DMS79 (cell line): Measurements from ENCODE around the gene MYO1D.

Experiments
- DNase-seq: peaks from one replicate; lab custom pipeline; 2025; lab: John Stamatoyannopoulos, UW

Gene MYO1D

GRCh38 chr17:32819035-32819434 is 57.9 kb downstream of the MYO1D start:
- no peak for DNase-seq

- DNase-seq: no peak
These were observed 61.5 kb downstream of the MYO1D start for GRCh38 chr17:32815460-32815859.

GRCh38 chr17:32814836-32815235 is 62.1 kb downstream of the MYO1D start:
- no peak for DNase-seq

GRCh38 chr17:32813021-32813420 is 63.9 kb downstream of the MYO1D start:
- DNase-seq: no peak

- DNase-seq: no peak
These were observed 66.2 kb downstream of the MYO1D start for GRCh38 chr17:32810690-32811089.

GRCh38 chr17:32807577-32807976 is 69.3 kb downstream of the MYO1D start:
- no peak for DNase-seq

- no peak for DNase-seq
These were observed 70.3 kb downstream of the MYO1D start for GRCh38 chr17:32806646-32807045.

GRCh38 chr17:32805029-32805976 is 71.6 kb downstream of the MYO1D start:
- DNase-seq: no peak

GRCh38 chr17:32803544-32803943 is 73.4 kb downstream of the MYO1D start:
- DNase-seq: no peak

GRCh38 chr17:32802306-32802705 is 74.6 kb downstream of the MYO1D start:
- no peak for DNase-seq

- no peak for DNase-seq
These were observed 75.3 kb downstream of the MYO1D start for GRCh38 chr17:32801641-32802040.

GRCh38 chr17:32801193-32801592 is 75.7 kb downstream of the MYO1D start:
- no peak for DNase-seq

GRCh38 chr17:32798938-32799337 is 78.0 kb downstream of the MYO1D start:
- DNase-seq: no peak

GRCh38 chr17:32795339-32795979 is 81.5 kb downstream of the MYO1D start:
- no peak for DNase-seq

- no peak for DNase-seq
These were observed 82.2 kb downstream of the MYO1D start for GRCh38 chr17:32794533-32795246.

GRCh38 chr17:32793841-32794240 is 83.1 kb downstream of the MYO1D start:
- DNase-seq: no peak

- no peak for DNase-seq
These were observed 84.7 kb downstream of the MYO1D start for GRCh38 chr17:32792207-32792606.

GRCh38 chr17:32786169-32786568 is 90.8 kb downstream of the MYO1D start:
- no peak for DNase-seq

GRCh38 chr17:32784113-32784512 is 92.8 kb downstream of the MYO1D start:
- DNase-seq: no peak

GRCh38 chr17:32783602-32784001 is 93.3 kb downstream of the MYO1D start:
- peak; percentile 25 for DNase-seq

GRCh38 chr17:32780721-32781120 is 96.2 kb downstream of the MYO1D start:
- DNase-seq: no peak

GRCh38 chr17:32777922-32778321 is 99.0 kb downstream of the MYO1D start:
- DNase-seq: no peak

- no peak for DNase-seq
These were observed 99.5 kb downstream of the MYO1D start for GRCh38 chr17:32777436-32777835.
